HCT116 (cell line): Measurements from ENCODE around the gene ST7. TPM values are rescaled to one million over a fixed set of nuclear protein-coding genes. Genes with fewer than 3 reads are reported as not detected.

Source experiments
- ATAC-seq: fragments of 200-7000 bp; cut with Tn5 transposase; 2 replicates; pipeline ENCODE4 v1.9.1; 2020; ENCODE audit warnings: mild to moderate bottlenecking, moderate library complexity
- BruUV-seq: library from RNA; stranded (reverse); fragments of 400-500 nt; replicated peaks from 2 replicates; lab custom pipeline; 2021; lab: Mats Ljungman, UMichigan
- CTCF ChIA-PET: fragments of 300-600 bp; sonication (Branson Sonifier 250); formaldehyde crosslinking; loops from one replicate; lab custom pipeline; 2021; ENCODE audit warnings: antibody characterized with exemption; lab: Charles Lee
- POLR2A ChIA-PET: fragments of 300-600, 350-600 bp; sonication (Branson Sonifier 250); formaldehyde crosslinking; loops from one replicate; lab custom pipeline; 2021; ENCODE audit warnings: antibody characterized with exemption; lab: Charles Lee
- RAD21 ChIA-PET, 2 experiments: fragments of 300-600 bp; sonication (Branson Sonifier 250); formaldehyde crosslinking; loops; one replicate each; lab custom pipeline; 2023; ENCODE audit warnings: low total read pairs in 2 of 2; ENCODE audit not compliant: uncharacterized antibody in 2 of 2, unreplicated experiment in 2 of 2, low non-redundant PET in 1 of 2; lab: Charles Lee
- DNase-seq: peaks from one replicate; pipeline ENCODE4 v3.0.0-alpha.2; 2010; ENCODE audit warnings: low read depth, low spot score
- H2AFZ ChIP-seq: fragments of 200-600 bp; shearing (Covaris generic), sonication (generic); 2 replicates; pipeline ENCODE4 v1.6.1; 2017; ENCODE audit warnings: low read depth, mixed run types, mixed read lengths, antibody characterized with exemption, low read length; ENCODE audit not compliant: poor library complexity, severe bottlenecking
- H3K27ac ChIP-seq: 2 replicates; pipeline ENCODE4 v1.5.1; 2012; ENCODE audit warnings: low read depth, low read length
- H3K27me3 ChIP-seq: fragments of 200-600 bp; sonication (generic); 2 replicates; pipeline ENCODE4 v1.6.1; 2016; ENCODE audit warnings: mixed run types, low read length, mixed read lengths; ENCODE audit not compliant: insufficient read depth
- H3K36me3 ChIP-seq, 2 experiments: fragments of 200-500 bp in 1 of 2; fragments of 200-600 bp in 1 of 2; sonication (Bioruptor generic) in 1 of 2; sonication (generic) in 1 of 2; 2 replicates each; pipeline versions ENCODE4 v1.5.1 to v1.6.1; 2014 to 2016; ENCODE audit warnings: low read length in 2 of 2, inconsistent platforms in 1 of 2, mixed read lengths in 1 of 2, mixed run types in 1 of 2; ENCODE audit not compliant: insufficient read depth in 2 of 2, control insufficient read depth in 1 of 2
- H3K4me1 ChIP-seq, 2 experiments: fragments of 200-600 bp in 1 of 2; sonication (generic) in 1 of 2; 2 replicates each; pipeline versions ENCODE4 v1.5.1 to v1.6.1; 2012 to 2017; ENCODE audit warnings: low read length in 2 of 2, inconsistent platforms in 1 of 2, mild to moderate bottlenecking in 1 of 2, mixed read lengths in 1 of 2, mixed run types in 1 of 2, moderate library complexity in 1 of 2; ENCODE audit not compliant: insufficient read depth in 2 of 2, control insufficient read depth in 1 of 2
- H3K4me2 ChIP-seq: fragments of 200-600 bp; sonication (generic); 2 replicates; pipeline ENCODE4 v1.6.1; 2017; ENCODE audit warnings: mixed run types, low read length, mixed read lengths
- H3K4me3 ChIP-seq, 2 experiments: fragments of 200-600 bp in 1 of 2; sonication (generic) in 1 of 2; replicated peaks in 1 of 2; 2 replicates each; pipeline ENCODE4 v1.5.1; 2011 to 2016; ENCODE audit warnings: low read length in 2 of 2, control low read depth in 1 of 2, low read depth in 1 of 2, mild to moderate bottlenecking in 1 of 2, mixed read lengths in 1 of 2, mixed run types in 1 of 2
- H3K79me2 ChIP-seq: fragments of 200-600 bp; sonication (generic); 2 replicates; pipeline ENCODE4 v1.6.1; 2017; ENCODE audit warnings: mild to moderate bottlenecking, mixed run types, low read length, moderate library complexity, mixed read lengths; ENCODE audit not compliant: insufficient read depth
- H3K9ac ChIP-seq: fragments of 200-600 bp; sonication (generic); 2 replicates; pipeline ENCODE4 v1.6.1; 2016; ENCODE audit warnings: low read length, mixed read lengths
- H3K9me2 ChIP-seq: fragments of 200-600 bp; sonication (generic), shearing (Covaris generic); 2 replicates; pipeline ENCODE4 v1.6.1; 2017; ENCODE audit warnings: mixed run types, mild to moderate bottlenecking, moderate library complexity; ENCODE audit not compliant: insufficient read depth
- H3K9me3 ChIP-seq, 2 experiments: fragments of 200-500 bp in 1 of 2; fragments of 200-600 bp in 1 of 2; sonication (Bioruptor generic) in 1 of 2; sonication (generic) in 1 of 2; 2 replicates each; pipeline ENCODE4 v1.6.1; 2014 to 2017; ENCODE audit warnings: low read length in 2 of 2, mixed read lengths in 2 of 2, inconsistent platforms in 1 of 2, low read depth in 1 of 2, mild to moderate bottlenecking in 1 of 2, mixed run types in 1 of 2, moderate library complexity in 1 of 2; ENCODE audit not compliant: control insufficient read depth in 1 of 2, insufficient read depth in 1 of 2
- H4K20me1 ChIP-seq: fragments of 200-600 bp; sonication (generic), shearing (Covaris generic); 2 replicates; pipeline ENCODE4 v1.6.1; 2017; ENCODE audit warnings: mixed run types, mild to moderate bottlenecking, moderate library complexity; ENCODE audit not compliant: insufficient read depth
- ELF1 ChIP-seq: IDR thresholded peaks from 2 replicates; pipeline ENCODE4 v1.6.1; 2012; ENCODE audit warnings: low read depth, borderline replicate concordance
- EZH2 ChIP-seq: fragments of 200-600 bp; sonication (generic); IDR thresholded peaks from 2 replicates; pipeline ENCODE4 v1.6.1; 2017; ENCODE audit warnings: antibody characterized with exemption, mixed run types
- POLR2A ChIP-seq: IDR thresholded peaks from 2 replicates; pipeline ENCODE4 v1.7.0; 2011; ENCODE audit warnings: borderline replicate concordance; ENCODE audit not compliant: insufficient read depth, insufficient read length; ENCODE audit errors: extremely low read depth
- RAD21 ChIP-seq: IDR thresholded peaks from 2 replicates; pipeline ENCODE4 v1.6.1; 2012; ENCODE audit warnings: low read depth, mild to moderate bottlenecking
- SIN3A ChIP-seq: IDR thresholded peaks from 2 replicates; pipeline ENCODE4 v1.6.1; 2012; ENCODE audit warnings: low read depth
- SP1 ChIP-seq: IDR thresholded peaks from 2 replicates; pipeline ENCODE4 v1.6.1; 2012; ENCODE audit warnings: low read depth
- TCF7L2 ChIP-seq: IDR thresholded peaks from 2 replicates; pipeline ENCODE4 v1.7.0; 2011; ENCODE audit warnings: borderline replicate concordance, inconsistent platforms; ENCODE audit not compliant: insufficient read depth, insufficient read length; ENCODE audit errors: extremely low read depth
- YY1 ChIP-seq: IDR thresholded peaks from 2 replicates; pipeline ENCODE4 v1.6.1; 2011; ENCODE audit warnings: low read length, low read depth, moderate library complexity, mild to moderate bottlenecking; ENCODE audit not compliant: insufficient replicate concordance; ENCODE audit errors: extremely low read depth
- ZNF274 ChIP-seq: fragments of 200-500 bp; sonication (Bioruptor generic); IDR thresholded peaks from 2 replicates; pipeline ENCODE4 v1.6.1; 2014; ENCODE audit warnings: mild to moderate bottlenecking, low read depth, low read length, inconsistent platforms
- intact Hi-C: fragments of 100-400 bp; cut with micrococcal nuclease; formaldehyde crosslinking; loops from 2 replicates; pipeline ENCODE4 v1.10.0; 2022
- total RNA-seq: library from RNA; stranded (reverse); gene quantifications from one replicate; pipeline ENCODE4 v1.2.1, GENCODE V29; 2021; ENCODE audit not compliant: unreplicated experiment
- TF ChIP-seq, protein P1 (sequence below): IDR thresholded peaks from 2 replicates; pipeline ENCODE4 v1.6.1; 2012
- TF ChIP-seq, protein P2 (sequence below): IDR thresholded peaks from 2 replicates; pipeline ENCODE4 v1.6.1; 2011; ENCODE audit warnings: mild to moderate bottlenecking, low read length, moderate library complexity; ENCODE audit not compliant: insufficient replicate concordance; ENCODE audit errors: extremely low read depth
- TF ChIP-seq, protein P3 (sequence below): IDR thresholded peaks from 2 replicates; pipeline ENCODE4 v1.6.1; 2012; ENCODE audit warnings: low read depth
- TF ChIP-seq, protein P4 (sequence below): IDR thresholded peaks from 2 replicates; pipeline ENCODE4 v1.6.1; 2012

Gene ST7
- total RNA-seq, 1 experiment from 2014 or later = 12.6 TPM

DNA sequence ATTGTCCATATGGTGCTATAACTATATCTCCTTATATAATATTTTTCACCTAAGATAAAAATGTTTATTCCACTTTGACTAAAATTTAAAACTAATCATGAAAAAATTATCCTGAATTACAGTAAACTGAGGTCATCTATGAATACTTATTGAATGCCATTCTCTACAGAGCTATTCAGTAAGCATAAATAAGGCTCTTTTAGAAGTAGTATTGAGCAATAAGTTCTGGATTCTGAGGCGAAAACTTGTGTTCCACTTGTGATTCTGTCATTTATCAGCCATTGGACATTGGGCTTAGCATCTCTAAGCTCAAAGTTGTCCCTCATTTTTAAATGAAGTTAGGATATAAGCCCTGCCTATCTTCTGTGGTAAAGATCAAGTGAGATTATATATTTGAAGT is 238.8 kb downstream of the ST7 start:
- Histone ChIP-seq H3K4me1 (no peaks in the 10 kb centered on the region), H3K27me3 (no peaks in the 10 kb centered on the region), H3K36me3 (no peaks in the 10 kb centered on the region), H4K20me1 (no peaks in the 10 kb centered on the region), H3K9me2 (no peaks in the 10 kb centered on the region), H3K27ac (no peak overlapping the region), H2AFZ (no peak overlapping the region), H3K4me2 (no peak overlapping the region), H3K9me3 (no peaks in the 10 kb centered on the region), H3K79me2 (no peaks in the 10 kb centered on the region), H3K4me3 (no peak overlapping the region), H3K9ac (no peak overlapping the region)
- CTCF ChIA-PET = no interaction called here
- intact Hi-C loops = no loop called here
- BruUV-seq = no TSS peak
- no peak for DNase-seq
- RAD21 ChIA-PET = no interaction called here
- POLR2A ChIA-PET = no interaction called here
- no peak for ATAC-seq
- no peak for TF ChIP-seq SIN3A
- TF ChIP-seq, protein P1, sequence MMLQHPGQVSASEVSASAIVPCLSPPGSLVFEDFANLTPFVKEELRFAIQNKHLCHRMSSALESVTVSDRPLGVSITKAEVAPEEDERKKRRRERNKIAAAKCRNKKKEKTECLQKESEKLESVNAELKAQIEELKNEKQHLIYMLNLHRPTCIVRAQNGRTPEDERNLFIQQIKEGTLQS = no peak
- no peak for TF ChIP-seq RAD21
- TF ChIP-seq SP1 = no peak
- TF ChIP-seq, protein P2, sequence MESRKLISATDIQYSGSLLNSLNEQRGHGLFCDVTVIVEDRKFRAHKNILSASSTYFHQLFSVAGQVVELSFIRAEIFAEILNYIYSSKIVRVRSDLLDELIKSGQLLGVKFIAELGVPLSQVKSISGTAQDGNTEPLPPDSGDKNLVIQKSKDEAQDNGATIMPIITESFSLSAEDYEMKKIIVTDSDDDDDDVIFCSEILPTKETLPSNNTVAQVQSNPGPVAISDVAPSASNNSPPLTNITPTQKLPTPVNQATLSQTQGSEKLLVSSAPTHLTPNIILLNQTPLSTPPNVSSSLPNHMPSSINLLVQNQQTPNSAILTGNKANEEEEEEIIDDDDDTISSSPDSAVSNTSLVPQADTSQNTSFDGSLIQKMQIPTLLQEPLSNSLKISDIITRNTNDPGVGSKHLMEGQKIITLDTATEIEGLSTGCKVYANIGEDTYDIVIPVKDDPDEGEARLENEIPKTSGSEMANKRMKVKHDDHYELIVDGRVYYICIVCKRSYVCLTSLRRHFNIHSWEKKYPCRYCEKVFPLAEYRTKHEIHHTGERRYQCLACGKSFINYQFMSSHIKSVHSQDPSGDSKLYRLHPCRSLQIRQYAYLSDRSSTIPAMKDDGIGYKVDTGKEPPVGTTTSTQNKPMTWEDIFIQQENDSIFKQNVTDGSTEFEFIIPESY = no peak
- TF ChIP-seq, protein P3, sequence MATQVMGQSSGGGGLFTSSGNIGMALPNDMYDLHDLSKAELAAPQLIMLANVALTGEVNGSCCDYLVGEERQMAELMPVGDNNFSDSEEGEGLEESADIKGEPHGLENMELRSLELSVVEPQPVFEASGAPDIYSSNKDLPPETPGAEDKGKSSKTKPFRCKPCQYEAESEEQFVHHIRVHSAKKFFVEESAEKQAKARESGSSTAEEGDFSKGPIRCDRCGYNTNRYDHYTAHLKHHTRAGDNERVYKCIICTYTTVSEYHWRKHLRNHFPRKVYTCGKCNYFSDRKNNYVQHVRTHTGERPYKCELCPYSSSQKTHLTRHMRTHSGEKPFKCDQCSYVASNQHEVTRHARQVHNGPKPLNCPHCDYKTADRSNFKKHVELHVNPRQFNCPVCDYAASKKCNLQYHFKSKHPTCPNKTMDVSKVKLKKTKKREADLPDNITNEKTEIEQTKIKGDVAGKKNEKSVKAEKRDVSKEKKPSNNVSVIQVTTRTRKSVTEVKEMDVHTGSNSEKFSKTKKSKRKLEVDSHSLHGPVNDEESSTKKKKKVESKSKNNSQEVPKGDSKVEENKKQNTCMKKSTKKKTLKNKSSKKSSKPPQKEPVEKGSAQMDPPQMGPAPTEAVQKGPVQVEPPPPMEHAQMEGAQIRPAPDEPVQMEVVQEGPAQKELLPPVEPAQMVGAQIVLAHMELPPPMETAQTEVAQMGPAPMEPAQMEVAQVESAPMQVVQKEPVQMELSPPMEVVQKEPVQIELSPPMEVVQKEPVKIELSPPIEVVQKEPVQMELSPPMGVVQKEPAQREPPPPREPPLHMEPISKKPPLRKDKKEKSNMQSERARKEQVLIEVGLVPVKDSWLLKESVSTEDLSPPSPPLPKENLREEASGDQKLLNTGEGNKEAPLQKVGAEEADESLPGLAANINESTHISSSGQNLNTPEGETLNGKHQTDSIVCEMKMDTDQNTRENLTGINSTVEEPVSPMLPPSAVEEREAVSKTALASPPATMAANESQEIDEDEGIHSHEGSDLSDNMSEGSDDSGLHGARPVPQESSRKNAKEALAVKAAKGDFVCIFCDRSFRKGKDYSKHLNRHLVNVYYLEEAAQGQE = no peak
- TF ChIP-seq YY1 = no peak
- no peak for TF ChIP-seq ELF1
- no peak for TF ChIP-seq ZNF274
- TF ChIP-seq, protein P4, sequence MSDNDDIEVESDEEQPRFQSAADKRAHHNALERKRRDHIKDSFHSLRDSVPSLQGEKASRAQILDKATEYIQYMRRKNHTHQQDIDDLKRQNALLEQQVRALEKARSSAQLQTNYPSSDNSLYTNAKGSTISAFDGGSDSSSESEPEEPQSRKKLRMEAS = no peak
- no peak for TF ChIP-seq EZH2
- TF ChIP-seq POLR2A = no peak
- TF ChIP-seq TCF7L2 = no peak
